ENCODE results near the gene SYT13.

DNA sequence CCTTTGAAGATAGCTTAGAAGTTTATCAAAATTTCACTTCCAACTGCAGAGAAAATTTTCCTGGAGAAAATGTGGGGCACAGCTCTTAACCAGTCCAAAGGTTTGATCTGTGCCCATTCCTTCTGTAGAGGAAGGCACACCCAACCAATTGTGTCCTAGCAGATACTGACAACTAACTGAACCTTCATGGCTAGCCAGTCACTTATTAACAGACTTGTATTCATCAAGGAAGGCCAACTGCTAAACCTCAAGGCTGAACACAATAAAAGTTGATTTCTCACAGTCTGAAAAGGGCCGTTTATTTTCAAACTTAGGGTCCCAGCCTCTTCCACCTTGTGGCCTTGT is 19.5 kb downstream of the SYT13 start:
- TF ChIP-seq GATA2 (IDR thresholded peaks at IDR 0.05; ENCODE audit: low read depth, low read length) (no peak), GATA3 (IDR thresholded peaks at IDR 0.05; ENCODE audit: low read depth, low read length) (no peak)

Measured in SH-SY5Y (cell line).